ENCODE data around the gene EFCAB14.

DNA sequence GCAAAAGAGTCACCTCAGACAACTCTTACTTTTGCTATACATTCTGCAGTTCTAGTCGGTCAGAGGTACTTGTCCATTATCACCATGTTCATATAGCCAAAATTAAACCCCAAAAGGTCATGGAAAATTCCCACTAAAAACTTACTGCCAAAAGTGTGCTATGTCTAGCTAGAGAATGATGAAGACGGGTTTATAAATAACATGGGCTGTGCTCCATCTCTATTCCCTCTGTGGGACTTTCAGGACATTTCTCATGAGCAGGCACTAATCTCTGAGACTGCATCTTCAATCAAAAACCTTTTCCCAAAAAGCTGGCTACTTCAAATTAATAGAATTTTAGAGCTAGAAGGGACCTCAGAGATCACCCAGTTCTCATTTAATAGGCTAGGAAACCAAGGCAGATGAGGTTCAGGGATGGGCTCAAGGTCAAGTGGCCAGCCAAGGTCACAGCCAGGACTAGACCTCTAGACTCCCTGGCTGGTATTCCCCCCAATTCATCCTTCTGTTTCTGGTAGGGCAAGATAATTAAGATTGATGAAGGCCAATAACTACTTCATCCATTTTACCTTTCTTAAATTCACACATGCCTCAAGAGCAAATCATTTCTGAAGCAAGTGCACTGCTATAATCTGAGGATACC is 81.3 kb downstream of the EFCAB14 start:
- TF ChIP-seq POLR2AphosphoS5 (IDR thresholded peaks at IDR 0.05) (no peak), POLR2A (IDR thresholded peaks at IDR 0.05) (no peak), EP300 (IDR thresholded peaks at IDR 0.05) (no peak)
- TF ChIP-seq, protein P1, sequence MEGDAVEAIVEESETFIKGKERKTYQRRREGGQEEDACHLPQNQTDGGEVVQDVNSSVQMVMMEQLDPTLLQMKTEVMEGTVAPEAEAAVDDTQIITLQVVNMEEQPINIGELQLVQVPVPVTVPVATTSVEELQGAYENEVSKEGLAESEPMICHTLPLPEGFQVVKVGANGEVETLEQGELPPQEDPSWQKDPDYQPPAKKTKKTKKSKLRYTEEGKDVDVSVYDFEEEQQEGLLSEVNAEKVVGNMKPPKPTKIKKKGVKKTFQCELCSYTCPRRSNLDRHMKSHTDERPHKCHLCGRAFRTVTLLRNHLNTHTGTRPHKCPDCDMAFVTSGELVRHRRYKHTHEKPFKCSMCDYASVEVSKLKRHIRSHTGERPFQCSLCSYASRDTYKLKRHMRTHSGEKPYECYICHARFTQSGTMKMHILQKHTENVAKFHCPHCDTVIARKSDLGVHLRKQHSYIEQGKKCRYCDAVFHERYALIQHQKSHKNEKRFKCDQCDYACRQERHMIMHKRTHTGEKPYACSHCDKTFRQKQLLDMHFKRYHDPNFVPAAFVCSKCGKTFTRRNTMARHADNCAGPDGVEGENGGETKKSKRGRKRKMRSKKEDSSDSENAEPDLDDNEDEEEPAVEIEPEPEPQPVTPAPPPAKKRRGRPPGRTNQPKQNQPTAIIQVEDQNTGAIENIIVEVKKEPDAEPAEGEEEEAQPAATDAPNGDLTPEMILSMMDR (IDR thresholded peaks at IDR 0.05): no peak

Measured in sigmoid colon (tissue), 4 donors.